Spleen (tissue), 7 donors: ENCODE measurements around the gene CD40.

Source experiments
- POLR2A ChIP-seq, 3 donors: fragments of 450-650 bp; IDR thresholded peaks; one replicate each; pipeline ENCODE4 v1.5.1; 2017; ENCODE audit warnings: antibody characterized with exemption in 3 of 3, mild to moderate bottlenecking in 1 of 3
- POLR2AphosphoS5 ChIP-seq, 3 donors: sonication (generic); formaldehyde crosslinking; IDR thresholded peaks; one replicate each; pipeline ENCODE4 v1.5.1; 2017; ENCODE audit warnings: antibody characterized with exemption in 3 of 3
- TF ChIP-seq, protein P1 (sequence below), 11 experiments: fragments of 200-600 bp in 7 of 11; fragments of 450-650 bp in 4 of 11; sonication (generic) in 4 of 11; IDR thresholded peaks in 8 of 11; conservative IDR thresholded peaks in 3 of 11; 1 replicate in 7 of 11; 2 replicates in 4 of 11; pipeline versions ENCODE4 v1.4.0 to v1.8.0; 2016 to 2021; ENCODE audit warnings: antibody characterized with exemption in 11 of 11, inconsistent platforms in 4 of 11, mild to moderate bottlenecking in 1 of 11
- donor health status: DM: no; HTN: no; CAD: no; lungs with moderate emphysema.
- donor health status: DM: no; HTN: no; CAD: no.
- donor health status: DM: no; HTN: no; CAD: no.

- no peak for TF ChIP-seq POLR2A (IDR thresholded peaks at IDR 0.05)
- TF ChIP-seq, protein P1, sequence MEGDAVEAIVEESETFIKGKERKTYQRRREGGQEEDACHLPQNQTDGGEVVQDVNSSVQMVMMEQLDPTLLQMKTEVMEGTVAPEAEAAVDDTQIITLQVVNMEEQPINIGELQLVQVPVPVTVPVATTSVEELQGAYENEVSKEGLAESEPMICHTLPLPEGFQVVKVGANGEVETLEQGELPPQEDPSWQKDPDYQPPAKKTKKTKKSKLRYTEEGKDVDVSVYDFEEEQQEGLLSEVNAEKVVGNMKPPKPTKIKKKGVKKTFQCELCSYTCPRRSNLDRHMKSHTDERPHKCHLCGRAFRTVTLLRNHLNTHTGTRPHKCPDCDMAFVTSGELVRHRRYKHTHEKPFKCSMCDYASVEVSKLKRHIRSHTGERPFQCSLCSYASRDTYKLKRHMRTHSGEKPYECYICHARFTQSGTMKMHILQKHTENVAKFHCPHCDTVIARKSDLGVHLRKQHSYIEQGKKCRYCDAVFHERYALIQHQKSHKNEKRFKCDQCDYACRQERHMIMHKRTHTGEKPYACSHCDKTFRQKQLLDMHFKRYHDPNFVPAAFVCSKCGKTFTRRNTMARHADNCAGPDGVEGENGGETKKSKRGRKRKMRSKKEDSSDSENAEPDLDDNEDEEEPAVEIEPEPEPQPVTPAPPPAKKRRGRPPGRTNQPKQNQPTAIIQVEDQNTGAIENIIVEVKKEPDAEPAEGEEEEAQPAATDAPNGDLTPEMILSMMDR (IDR thresholded peaks at IDR 0.05 in 8 of 11, conservative IDR thresholded peaks at IDR 0.05 in 3 of 11) = no peak
- no peak for TF ChIP-seq POLR2AphosphoS5 (IDR thresholded peaks at IDR 0.05)
Observed at GRCh38 chr20:46173652-46174468, 55.7 kb downstream of the CD40 start.
